HG03439 (cell line): Measurements from ENCODE around the gene SCGB1C2.
"Not testable (repeated sequence)": the region's sequence is repeated elsewhere in the genome, so short reads cannot be mapped to it uniquely, and the experiment has no call there.

ENCODE experiments used
- ATAC-seq: cut with Tn5 transposase; IDR thresholded peaks from one replicate; pipeline ENCODE4 v1.9.1; 2021; ENCODE audit warnings: mild to moderate bottlenecking, moderate library complexity; ENCODE audit not compliant: unreplicated experiment

Gene SCGB1C2

DNA sequence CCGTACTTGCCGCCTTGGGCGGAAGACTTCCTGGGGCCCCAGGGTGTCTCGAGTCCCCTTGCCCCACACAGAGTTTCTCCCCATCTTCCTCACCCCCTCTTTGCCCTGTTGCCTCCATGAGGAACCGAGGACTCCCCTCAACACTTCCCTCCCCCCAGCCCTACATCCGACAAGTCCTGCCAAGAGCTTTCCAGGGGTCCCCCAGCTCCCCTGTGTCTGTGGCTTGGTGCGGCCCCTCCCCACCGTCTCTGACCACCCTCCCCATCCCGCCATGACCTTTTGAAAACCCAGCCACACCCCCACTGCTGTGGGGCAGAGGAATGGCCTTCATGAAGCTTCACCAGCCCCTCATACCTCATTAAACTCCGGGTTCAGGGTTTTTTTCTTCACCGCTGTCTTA, 11.4 kb downstream of the SCGB1C2 start:
- ATAC-seq = no peak

DNA sequence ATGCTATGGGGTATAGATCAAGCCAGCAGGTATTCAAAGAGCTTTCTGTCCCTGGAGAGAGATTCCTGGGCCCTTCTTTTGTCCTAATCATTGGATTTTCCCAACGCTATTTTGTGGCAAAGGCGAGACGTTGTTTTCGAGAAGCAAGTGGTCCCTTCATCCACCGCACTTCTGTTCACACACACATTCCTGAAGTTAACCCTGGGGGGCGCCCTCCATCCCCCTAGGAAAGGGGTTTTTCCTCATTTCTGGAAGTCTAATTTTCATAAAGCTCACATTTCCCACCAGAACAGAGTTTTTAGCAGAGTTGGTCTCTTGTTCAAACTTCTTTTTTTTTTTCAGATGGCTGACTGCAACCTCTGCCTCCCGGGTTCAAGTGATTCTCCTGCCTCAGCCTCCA, 11.9 kb downstream of the SCGB1C2 start:
- ATAC-seq = no peak

DNA sequence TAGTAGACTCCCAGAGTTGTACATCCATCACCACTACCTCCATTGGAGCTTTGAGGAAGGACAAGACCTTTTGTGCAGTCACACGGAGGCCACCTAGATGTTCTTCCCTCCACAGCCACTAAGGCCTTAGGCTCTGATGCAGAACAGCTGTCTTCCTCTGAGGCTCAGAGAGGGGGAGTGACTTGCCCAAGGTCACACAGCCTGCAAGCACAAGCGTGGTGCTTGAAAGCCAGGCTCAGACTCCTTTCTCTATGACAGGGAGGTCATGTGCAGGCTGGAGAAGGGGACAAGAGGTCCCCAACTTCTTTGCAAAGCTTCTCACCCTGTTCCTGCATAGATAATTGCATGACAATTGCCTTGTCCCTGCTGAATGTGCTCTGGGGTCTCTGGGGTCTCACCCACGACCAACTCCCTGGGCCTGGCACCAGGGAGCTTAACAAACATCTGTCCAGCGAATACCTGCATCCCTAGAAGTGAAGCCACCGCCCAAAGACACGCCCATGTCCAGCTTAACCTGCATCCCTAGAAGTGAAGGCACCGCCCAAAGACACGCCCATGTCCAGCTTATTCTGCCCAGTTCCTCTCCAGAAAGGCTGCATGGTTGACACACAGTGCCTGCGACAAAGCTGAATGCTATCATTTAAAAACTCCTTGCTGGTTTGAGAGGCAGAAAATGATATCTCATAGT, 12.7 kb downstream of the SCGB1C2 start:
- ATAC-seq = no peak

DNA sequence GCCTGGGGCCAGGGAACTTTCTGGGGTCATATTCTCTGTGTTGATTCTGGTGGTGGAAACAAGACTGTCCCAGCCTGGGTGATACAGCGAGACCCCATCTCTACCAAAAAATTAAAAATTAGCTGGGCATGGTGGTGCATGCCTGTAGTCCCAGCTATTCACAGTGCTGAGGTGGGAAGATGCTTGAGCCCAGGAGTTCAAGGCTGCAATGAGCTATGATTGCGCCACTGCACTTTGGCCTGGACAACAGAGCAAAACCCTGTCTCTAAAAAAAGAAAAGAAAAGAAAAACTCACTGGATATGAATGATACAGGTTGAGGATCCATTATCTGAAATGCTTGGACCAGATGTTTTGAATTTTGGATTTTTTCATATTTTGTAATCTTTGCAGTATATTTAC, 13.6 kb downstream of the SCGB1C2 start:
- ATAC-seq = no peak

DNA sequence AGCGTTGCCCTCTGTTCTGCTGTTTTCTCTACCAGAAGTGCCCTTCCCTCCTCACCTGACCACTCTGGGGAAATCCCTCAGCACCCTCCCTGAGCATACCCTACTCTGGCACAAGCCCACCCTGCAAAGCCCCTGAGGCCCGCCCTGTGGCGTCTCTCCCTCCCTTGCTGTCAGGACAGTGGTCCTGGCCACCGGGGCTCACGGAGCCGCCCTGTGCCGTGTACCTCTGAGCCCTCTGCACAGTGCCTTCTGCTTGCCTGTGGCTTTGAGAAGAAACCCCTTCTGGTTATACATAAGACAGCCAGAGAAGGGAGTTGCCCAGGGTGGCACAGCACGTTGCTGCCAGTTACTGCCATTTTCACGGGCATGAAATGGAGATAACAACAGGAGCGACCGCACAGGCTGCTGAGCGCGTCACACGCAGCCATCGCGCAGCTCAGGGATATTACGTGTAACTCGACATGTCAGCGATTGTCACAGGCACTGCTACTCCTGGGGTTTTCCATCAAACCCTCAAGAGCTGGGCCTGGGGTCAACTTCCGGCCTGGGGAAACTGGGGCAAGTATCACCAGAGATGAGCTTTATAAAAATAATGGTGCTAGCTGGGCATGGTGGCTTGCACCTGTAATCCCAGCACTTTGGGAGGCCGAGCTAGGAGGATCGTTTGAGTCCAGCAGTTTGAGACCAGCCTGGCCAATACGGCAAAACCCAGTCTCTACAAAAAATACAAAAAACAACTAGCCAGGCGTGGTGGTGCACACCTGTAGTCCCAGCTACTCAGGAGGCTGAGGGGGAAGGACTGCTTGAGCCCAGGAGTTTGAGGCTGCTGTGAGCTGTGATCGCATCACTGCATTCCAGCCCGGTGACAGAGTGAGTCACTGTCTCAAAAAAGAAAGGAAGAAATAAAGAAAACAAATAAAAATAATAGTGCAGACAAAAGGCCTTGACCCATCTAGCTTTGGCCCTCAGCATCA, 14.8 kb downstream of the SCGB1C2 start:
- no peak for ATAC-seq

DNA sequence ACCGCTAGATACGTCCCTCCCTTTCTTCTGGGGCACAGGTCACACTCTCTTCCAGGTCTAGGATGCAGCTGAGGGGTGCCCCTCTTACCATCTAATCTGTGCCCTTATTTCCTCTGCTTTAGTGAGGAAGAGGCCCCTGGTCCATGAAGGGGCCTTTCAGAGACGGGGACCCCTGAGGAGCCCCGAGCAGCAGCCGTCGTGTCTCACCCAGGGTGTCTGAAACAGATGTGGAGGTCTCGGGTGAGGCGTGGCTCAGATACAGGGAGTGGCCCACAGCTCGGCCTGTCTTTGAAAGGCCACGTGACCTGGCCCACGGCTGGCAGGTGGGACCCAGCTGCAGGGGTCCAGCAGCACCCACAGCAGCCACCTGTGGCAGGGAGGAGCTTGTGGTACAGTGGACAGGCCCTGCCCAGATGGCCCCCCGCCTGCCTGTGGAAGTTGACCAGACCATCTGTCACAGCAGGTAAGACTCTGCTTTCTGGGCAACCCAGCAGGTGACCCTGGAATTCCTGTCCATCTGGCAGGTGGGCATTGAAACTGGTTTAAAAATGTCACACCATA, 15.6 kb downstream of the SCGB1C2 start:
- no peak for ATAC-seq

DNA sequence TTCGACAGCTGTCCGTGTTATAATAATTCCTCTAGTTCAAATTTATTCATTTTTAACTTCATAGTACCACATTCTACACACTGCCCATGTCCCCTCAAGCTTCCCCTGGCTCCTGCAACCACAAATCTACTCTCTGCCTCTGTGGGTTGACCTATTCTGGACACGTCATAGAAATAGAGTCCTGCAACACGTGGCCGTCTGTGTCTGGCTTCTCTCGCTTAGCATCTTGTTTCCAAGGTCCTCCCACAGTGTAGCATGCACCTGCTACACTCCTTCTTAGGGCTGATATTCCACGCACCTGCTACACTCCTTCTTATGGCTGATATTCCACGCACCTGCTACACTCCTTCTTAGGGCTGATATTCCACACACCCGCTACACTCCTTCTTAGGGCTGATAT, 16.5 kb downstream of the SCGB1C2 start:
- no peak for ATAC-seq

DNA sequence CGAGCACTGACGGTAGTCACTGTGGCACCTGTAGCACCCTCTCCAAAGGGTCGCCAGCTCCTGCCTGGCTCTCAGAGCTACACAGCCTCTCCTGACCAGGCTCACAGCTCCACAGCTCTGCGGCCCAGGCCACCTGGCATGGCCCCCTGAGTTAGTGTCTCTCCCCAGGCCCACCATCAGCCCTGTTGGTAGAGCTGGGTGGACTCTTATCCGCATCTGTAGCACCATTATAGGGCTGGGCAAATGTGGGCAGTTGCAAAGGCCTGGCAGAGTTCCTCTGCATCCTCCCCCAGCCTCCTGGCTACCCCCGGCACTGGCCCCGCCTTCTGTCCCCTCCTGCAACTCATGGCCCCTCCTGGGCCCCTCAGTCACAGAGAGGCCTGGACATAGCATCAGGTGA, 18.2 kb downstream of the SCGB1C2 start:
- ATAC-seq = no peak

DNA sequence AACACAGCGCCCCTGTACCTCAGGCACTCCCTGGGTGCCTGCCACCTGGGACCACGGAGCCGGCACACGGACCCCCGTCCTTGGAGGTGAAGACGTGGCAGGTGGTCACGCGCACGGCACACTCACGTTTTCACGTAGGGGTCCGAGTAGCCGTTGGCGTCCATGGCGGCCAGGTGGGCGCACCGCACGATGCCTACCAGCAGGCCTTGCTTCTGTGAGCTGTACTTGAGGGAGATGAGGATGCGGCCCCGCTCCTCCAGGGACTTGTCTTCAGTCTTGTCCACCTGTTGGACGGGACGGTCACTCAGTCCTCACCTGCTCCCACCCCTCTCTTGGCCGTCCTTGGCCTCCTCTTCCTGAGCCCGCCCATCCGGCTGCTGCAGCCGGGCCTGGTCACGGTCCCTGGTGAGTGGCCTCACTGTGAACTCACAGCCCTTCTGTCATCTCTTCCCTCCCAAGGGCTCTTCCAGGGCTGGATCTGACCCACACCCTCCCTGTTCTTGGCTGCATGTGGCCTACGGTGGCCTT, 18.8 kb downstream of the SCGB1C2 start:
- ATAC-seq = no peak

DNA sequence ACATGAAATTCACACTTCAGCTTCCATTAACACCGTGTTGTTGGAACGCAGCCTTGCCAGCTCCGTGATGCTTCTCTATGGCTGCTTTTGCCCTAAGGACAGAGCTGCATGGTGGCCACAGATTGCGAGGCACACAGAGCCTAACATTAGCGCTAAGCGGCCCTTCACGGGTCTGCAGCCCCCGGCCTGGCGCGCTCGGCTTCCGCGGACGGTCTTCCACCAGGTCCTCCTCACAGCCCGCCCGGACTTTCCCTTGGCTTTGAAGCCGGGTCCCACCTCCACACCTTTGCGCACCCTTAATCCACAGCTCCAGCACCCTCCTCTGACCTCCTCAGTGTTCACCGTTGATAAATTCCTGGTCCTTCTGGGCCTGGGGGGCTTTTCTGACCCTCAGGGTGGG, 19.6 kb downstream of the SCGB1C2 start:
- ATAC-seq = no peak

DNA sequence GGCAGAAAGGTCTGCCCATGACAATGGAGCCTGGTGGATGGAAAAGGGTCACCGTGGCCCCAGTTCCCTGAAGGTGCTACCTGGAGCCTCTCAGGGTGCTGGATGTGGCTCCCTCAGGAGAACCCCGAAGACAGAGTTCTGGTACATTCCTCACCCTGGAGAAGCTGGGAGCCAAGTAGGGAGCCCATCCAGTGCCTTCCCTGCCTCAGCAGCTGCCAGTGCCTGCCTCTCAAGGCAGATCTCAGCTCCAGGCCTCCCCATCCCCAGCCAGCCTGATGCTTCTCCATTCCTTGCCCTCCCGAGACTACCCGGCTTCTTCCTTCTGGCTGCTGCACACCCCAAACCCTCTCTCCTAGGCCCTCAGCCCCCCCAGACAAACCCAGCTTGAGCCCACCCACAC, 20.5 kb downstream of the SCGB1C2 start:
- ATAC-seq = no peak

DNA sequence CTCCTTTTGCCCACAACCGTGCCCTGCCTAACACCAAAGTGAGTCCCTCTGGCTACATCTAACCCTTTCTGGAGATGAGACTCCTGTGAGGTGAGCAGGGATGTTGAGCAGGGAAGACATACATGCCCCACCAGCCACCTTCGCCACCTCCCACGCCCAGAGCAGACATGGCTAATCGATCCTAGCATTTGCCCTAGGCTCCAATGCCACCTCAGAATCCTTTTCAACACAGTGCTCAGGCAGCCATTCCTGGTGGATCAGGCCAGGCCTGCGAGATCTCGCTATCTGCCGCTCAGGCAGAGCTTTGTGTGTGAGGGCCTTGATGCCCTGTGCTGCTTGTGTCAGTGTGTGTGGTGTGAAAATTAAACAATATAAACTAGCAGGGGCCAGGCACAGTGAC, 21.0 kb downstream of the SCGB1C2 start:
- no peak for ATAC-seq

DNA sequence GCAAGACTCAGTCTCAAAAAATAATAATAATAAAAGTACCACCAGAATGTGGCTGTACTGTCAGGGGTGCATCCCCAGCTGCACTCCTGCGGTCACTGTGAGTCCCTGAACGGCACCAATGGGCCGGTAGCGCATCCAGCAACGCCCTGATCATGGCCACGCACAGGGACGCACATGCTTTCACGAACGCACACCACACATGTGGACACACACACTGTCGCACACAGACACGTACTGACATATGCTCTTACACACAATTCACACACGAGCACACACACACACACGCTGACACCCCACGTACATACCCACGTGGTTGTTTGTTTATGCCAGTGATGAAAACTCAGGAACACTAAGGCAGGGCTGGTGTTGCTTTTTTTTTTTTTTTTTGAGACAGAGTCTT, 22.2 kb downstream of the SCGB1C2 start:
- ATAC-seq = no peak

DNA sequence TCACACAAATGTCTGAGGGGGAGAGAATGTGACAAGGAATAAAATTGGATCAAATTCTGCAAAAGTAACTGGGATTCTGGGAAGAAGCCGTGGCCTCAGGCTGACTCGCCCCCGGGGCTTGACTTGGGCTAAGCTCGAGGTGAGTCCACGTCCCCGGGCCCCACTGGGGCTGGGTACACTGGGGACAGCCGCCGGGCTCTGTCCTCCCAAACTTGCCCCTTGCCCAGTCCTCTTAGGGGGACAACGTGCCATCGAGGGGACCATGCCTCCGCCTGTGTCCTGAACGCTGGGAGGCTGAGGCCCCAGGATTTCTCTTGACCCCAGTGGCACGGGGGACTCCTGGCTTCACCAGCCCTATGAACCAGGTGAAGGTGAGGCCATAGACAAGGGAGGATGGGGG, 23.0 kb downstream of the SCGB1C2 start:
- ATAC-seq = no peak

DNA sequence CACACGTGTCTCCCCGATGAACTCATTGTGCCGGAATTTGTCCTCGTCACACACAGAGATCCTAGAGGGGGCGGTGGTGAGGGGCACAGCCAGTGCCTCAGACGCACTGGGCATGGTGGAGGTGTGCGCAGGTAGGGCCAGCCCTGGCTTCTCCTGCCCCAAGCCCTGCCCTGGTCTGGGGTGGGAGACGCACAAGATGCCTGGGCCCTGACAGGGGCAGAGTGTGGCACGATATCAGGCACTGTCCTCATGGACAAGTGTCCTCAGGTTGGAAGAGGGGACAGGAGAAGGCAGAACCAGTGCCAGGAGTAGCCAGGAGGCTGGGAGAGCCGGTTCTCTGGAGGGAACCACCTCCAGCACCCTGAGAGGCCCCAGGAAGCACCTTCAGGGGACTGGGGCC, 24.1 kb downstream of the SCGB1C2 start:
- no peak for ATAC-seq

DNA sequence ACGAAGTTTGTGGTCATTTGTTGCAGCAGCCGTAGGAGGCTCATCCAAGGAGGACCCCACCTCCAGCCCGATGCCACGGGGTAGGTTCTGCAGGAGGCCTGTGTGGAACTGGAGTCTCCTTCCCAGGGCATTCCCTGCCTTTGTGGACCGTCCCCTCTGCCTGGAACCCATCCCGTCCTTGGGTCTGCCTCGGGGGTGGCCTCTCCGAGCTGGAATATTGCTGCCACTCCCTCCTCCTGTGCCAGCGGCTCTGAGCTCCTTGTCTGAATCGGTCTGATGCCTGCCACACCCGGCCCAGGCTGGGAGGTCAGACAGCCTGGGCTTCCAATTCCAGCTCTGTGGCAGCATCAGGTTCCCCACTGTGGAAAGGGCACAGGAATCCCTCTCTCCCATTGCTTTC, 25.3 kb downstream of the SCGB1C2 start:
- ATAC-seq = no peak

DNA sequence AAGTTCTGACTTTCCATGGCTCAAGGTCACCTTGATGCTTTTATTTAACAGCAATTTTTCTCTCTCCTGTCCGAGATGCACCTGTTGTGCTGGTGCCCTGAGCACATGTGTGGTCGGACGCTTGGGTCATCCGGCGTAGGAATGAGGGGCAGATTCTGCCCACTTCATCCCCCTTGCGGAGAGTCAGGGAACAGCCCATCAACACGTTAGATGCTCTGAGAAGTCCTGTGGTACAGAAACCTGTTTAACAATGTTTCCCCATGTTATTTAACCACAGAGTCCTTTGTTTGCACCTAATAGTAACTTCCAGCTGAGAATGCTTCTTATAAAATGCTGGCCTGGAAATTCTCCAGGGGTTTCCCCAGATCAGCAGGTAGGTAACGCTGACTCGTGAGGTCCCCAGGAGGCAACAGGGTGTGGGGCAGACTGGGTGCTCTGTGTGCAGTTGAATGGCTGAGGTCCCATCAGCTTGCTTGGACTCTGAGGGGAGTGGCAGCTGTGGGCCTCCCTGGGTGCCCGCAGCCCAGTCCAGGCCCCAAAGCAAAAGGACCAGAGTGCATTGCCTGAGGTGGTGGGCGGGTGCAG, 26.2 kb downstream of the SCGB1C2 start:
- no peak for ATAC-seq

DNA sequence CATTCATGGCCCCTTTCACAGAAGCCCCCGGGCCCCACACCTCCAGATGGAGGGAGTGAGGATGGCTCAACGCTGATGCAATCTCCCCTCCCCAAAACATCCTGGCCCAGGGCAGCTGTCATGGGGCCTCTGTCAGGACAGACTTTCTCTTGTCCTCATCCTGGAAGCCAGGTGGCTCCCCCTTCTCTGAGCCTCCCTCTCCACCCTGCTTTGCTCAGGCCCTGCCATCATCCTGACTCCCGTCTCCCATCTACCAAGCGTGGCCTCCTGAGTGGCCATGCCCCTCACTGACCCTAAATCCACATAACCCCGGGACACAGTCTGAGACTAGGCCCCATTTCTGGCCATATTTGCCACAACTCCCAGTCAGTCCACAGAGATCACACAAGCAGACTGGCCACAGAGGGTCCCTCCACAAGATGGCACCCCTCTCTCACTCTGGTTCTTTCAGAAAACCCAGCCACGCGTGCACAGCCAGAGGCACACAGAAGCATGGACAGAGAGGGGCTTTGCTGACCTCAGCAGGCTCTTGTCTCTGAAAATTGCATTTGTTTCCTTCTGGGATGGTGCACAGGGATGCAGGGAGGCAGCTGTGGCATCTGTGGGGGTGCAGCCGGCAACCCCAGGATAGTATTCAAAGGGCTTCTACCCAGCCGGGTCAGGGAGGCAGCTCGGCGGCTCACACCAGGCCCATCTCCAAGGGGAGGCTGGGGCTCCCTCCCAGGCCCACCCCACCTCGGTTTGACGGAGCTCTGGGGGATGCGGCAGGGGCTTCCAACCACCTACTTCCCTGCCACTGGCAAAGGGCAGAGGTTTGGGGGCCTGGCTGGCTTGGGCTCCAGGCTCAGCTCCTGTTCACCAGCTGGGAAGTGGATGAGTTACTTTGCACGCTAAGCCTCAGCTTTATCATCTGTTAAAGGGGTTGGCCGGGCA, 27.2 kb downstream of the SCGB1C2 start:
- ATAC-seq = no peak

DNA sequence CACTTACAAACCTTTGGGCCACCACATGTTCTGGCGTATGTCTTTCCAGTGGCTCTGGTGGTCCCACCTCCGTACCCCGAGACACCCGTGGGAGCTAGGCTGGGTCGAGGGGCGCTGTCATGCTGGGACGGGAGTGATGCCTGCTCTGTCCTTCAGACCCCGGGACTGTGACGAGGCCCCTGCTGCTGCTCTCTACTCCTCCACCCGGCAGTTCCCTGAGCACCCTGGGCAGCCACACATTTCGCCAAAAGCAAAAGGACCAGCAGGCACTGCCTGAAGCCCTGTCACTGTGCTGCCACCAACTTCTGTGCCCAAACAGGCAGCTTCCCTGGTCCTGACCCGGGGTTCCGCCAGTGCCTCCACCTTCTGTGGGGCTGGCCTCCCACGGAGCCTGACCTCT, 28.6 kb downstream of the SCGB1C2 start:
- no peak for ATAC-seq

DNA sequence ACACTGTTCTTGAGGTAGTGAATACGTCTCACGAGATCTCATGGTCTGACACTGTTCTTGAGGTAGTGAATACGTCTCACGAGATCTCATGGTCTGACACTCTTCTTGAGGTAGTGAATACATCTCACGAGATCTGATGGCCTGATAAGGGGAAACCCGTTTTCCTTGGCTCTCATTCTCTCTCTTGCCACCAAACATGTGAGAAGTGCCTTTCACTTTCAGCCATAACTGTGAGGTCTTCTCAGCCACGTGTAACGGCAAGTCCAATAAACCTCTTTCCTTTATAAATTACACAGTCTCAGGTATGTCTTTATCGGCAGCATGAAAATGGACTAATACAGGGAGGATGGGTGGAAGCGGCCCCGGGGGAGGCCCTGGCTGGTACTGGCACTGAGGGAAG, 31.2 kb downstream of the SCGB1C2 start:
- not testable (repeated sequence) for ATAC-seq
